Gastroesophageal sphincter (tissue), 4 donors: ENCODE measurements around the gene CLTC. TPM values are rescaled to one million over a fixed set of nuclear protein-coding genes. Genes with fewer than 3 reads are reported as not detected.

ENCODE experiments used
- ATAC-seq: fragments of 150-250 bp; one replicate; pipeline ENCODE4 v1.9.1; 2016; ENCODE audit warnings: mild to moderate bottlenecking, moderate library complexity
- H3K27ac ChIP-seq, 4 donors: fragments of 200-600 bp; sonication (generic) in 3 of 4; 1 replicate in 3 of 4; 2 replicates in 1 of 4; pipeline ENCODE4 v1.5.1; 2016 to 2019
- H3K27me3 ChIP-seq: fragments of 200-600 bp; sonication (generic); one replicate; pipeline ENCODE4 v1.5.1; 2019
- H3K36me3 ChIP-seq, 2 donors: fragments of 200-600 bp; sonication (generic); one replicate each; pipeline ENCODE4 v1.5.1; 2019; ENCODE audit warnings: control low read depth in 1 of 2
- H3K4me1 ChIP-seq, 3 donors: fragments of 200-600 bp; sonication (generic); 1 replicate in 2 of 3; 2 replicates in 1 of 3; pipeline ENCODE4 v1.5.1; 2016 to 2019; ENCODE audit warnings: control low read depth in 2 of 3
- H3K4me3 ChIP-seq, 2 donors: fragments of 200-600 bp; sonication (generic); one replicate each; pipeline ENCODE4 v1.5.1; 2019; ENCODE audit warnings: mild to moderate bottlenecking in 1 of 2, moderate library complexity in 1 of 2
- H3K9me3 ChIP-seq, 3 donors: fragments of 200-600 bp; sonication (generic); one replicate each; pipeline ENCODE4 v1.5.1; 2017 to 2019; ENCODE audit warnings: control low read depth in 2 of 3
- CTCF ChIP-seq, 4 experiments: fragments of 200-600 bp in 2 of 4; fragments of 450-650 bp in 2 of 4; sonication (generic) in 1 of 4; IDR thresholded peaks; one replicate each; pipeline ENCODE4 v1.5.1; 2017 to 2019; ENCODE audit warnings: antibody characterized with exemption in 4 of 4, mild to moderate bottlenecking in 2 of 4, moderate library complexity in 2 of 4
- EP300 ChIP-seq: sonication (generic); formaldehyde crosslinking; IDR thresholded peaks from one replicate; pipeline ENCODE4 v1.6.1; 2017; ENCODE audit warnings: antibody characterized with exemption, mild to moderate bottlenecking
- POLR2A ChIP-seq, 2 donors: fragments of 450-650 bp; IDR thresholded peaks; one replicate each; pipeline ENCODE4 v1.6.1; 2017; ENCODE audit warnings: antibody characterized with exemption in 2 of 2, mild to moderate bottlenecking in 2 of 2, moderate library complexity in 1 of 2
- POLR2AphosphoS5 ChIP-seq: sonication (generic); formaldehyde crosslinking; IDR thresholded peaks from one replicate; pipeline ENCODE4 v1.6.1; 2017; ENCODE audit warnings: antibody characterized with exemption
- WGBS, 2 donors: methylation state at CpG; one replicate each; pipeline ENCODE4 v1.1.5; 2018; ENCODE audit warnings: low coverage in 1 of 2; 5-methylcytosine and 5-hydroxymethylcytosine counted together
- total RNA-seq, 4 donors: library from RNA; depleted of rRNA; stranded (reverse); fragments of >200 nt; gene quantifications; one replicate each; pipeline ENCODE4 v1.1.0, GENCODE V29; 2016

Gene CLTC
- total RNA-seq, 4 donors from 2014 or later = 290 to 342 (median 317) TPM

GRCh38 chr17:59723607-59724006 lies 103.9 kb downstream of the CLTC start:
- no peaks in the 10 kb centered on the region for H3K9me3 ChIP-seq
- H3K4me3 ChIP-seq = no peak overlapping the region
- no peak for TF ChIP-seq POLR2A (IDR thresholded peaks at IDR 0.05)
- no peak for TF ChIP-seq POLR2AphosphoS5
- no peak for TF ChIP-seq EP300
- TF ChIP-seq CTCF (IDR thresholded peaks at IDR 0.05) = no peak
- no peaks in the 10 kb centered on the region for H3K27me3 ChIP-seq
- H3K27ac ChIP-seq = peak overlapping the region in 1 of 4 donors; percentile 62
- 43 to 63% methylated on average over 1 of the region's 1 CpG for WGBS, 2 donors
- ATAC-seq = no peak
- peaks cover 0 to 60% (median 5%) of the 10 kb centered on the region in 3 donors for H3K4me1 ChIP-seq
- no peaks in the 10 kb centered on the region for H3K36me3 ChIP-seq

- ATAC-seq = peak; percentile 86
- WGBS, 2 donors = 54% methylated on average over 2 of the region's 2 CpGs
- peaks cover 0 to 50% (median 5%) of the 10 kb centered on the region in 3 donors for H3K4me1 ChIP-seq
- no peak overlapping the region for H3K4me3 ChIP-seq
- no peaks in the 10 kb centered on the region for H3K36me3 ChIP-seq
- no peaks in the 10 kb centered on the region for H3K27me3 ChIP-seq
- H3K27ac ChIP-seq = peak overlapping the region in 3 of 4 donors; percentile 41 to 62 (median 58)
- no peak for TF ChIP-seq POLR2A (IDR thresholded peaks at IDR 0.05)
- TF ChIP-seq POLR2AphosphoS5 = peak; percentile 70
- no peaks in the 10 kb centered on the region for H3K9me3 ChIP-seq
These were observed 106.0 kb downstream of the CLTC start for GRCh38 chr17:59725691-59726090.

GRCh38 chr17:59727817-59728533 lies 108.3 kb downstream of the CLTC start:
- Histone ChIP-seq H3K4me3 (no peak overlapping the region), H3K36me3 (peaks cover 0 to 7% of the 10 kb centered on the region in 2 donors), H3K27me3 (no peaks in the 10 kb centered on the region), H3K27ac (no peak overlapping the region), H3K9me3 (no peaks in the 10 kb centered on the region), H3K4me1 (peaks cover 0 to 43% (median 5%) of the 10 kb centered on the region in 3 donors)
- ATAC-seq = no peak
- TF ChIP-seq EP300 (no peak), POLR2A (IDR thresholded peaks at IDR 0.05) (no peak)
- WGBS, 2 donors = 100% methylated on average over 1 of the region's 1 CpG

GRCh38 chr17:59730268-59730834 lies 110.7 kb downstream of the CLTC start:
- TF ChIP-seq CTCF (IDR thresholded peaks at IDR 0.05) = no peak
- no peak for TF ChIP-seq POLR2A (IDR thresholded peaks at IDR 0.05)
- TF ChIP-seq EP300 = no peak
- TF ChIP-seq POLR2AphosphoS5 = no peak
- no peak overlapping the region for H3K4me3 ChIP-seq
- WGBS, 2 donors = 86 to 88% methylated on average over 1 of the region's 1 CpG
- H3K27ac ChIP-seq = no peak overlapping the region
- H3K27me3 ChIP-seq = no peaks in the 10 kb centered on the region
- no peak for ATAC-seq
- H3K4me1 ChIP-seq = peaks cover 0 to 22% (median 0%) of the 10 kb centered on the region in 3 donors
- peaks cover 0 to 24% of the 10 kb centered on the region in 2 donors for H3K36me3 ChIP-seq
- H3K9me3 ChIP-seq = no peaks in the 10 kb centered on the region

- no peak for ATAC-seq
- Histone ChIP-seq H3K9me3 (no peaks in the 10 kb centered on the region), H3K4me3 (no peak overlapping the region), H3K4me1 (peaks cover 0 to 12% (median 0%) of the 10 kb centered on the region in 3 donors), H3K36me3 (peaks cover 0 to 52% of the 10 kb centered on the region in 2 donors), H3K27ac (no peak overlapping the region), H3K27me3 (no peaks in the 10 kb centered on the region)
- TF ChIP-seq EP300 (no peak), CTCF (IDR thresholded peaks at IDR 0.05) (no peak), POLR2A (IDR thresholded peaks at IDR 0.05) (no peak), POLR2AphosphoS5 (no peak)
- 93 to 95% methylated on average over 2 of the region's 2 CpGs for WGBS, 2 donors
These were observed 114.0 kb downstream of the CLTC start for GRCh38 chr17:59733697-59734096.
